ENCODE measurements around the gene GALNT7. TPM values are rescaled to one million over a fixed set of nuclear protein-coding genes. Genes with fewer than 3 reads are reported as not detected.

GALNT7 gene
- total RNA-seq, 1 experiment from 2014 or later: 156 TPM

GRCh38 chr4:173230062-173230461, 61.5 kb downstream of the GALNT7 start:
- in situ Hi-C loops (cut with HindIII; ENCODE audit: low pct_unique_long_range_greater_than_20kb, low sequenced_read_pairs): no loop called here
- no peak for ATAC-seq

GRCh38 chr4:173231916-173232315, 63.3 kb downstream of the GALNT7 start:
- Histone ChIP-seq H3K4me3 (ENCODE audit: low read depth in 2 of 2, low read length in 2 of 2) (no peak overlapping the region), H3K27ac (ENCODE audit: low read length) (peak overlapping the region; percentile 88), H3K4me1 (ENCODE audit: control insufficient read depth, insufficient read depth, low read length) (peaks cover 53% of the 10 kb centered on the region), H3K36me3 (ENCODE audit: control insufficient read depth, insufficient read depth, low read length) (no peaks in the 10 kb centered on the region; the same call in 1 of the 2 replicates), H3K27me3 (ENCODE audit: control insufficient read depth, insufficient read depth, low read length) (no peaks in the 10 kb centered on the region), H3K9me3 (ENCODE audit: control insufficient read depth, insufficient read depth, low read depth, low read length) (no peaks in the 10 kb centered on the region)
- CTCF ChIA-PET: no interaction called here
- DNase-seq (ENCODE audit: low read depth, low spot score) (no peak), ATAC-seq (peak; percentile 78)
- in situ Hi-C loops (cut with HindIII; ENCODE audit: low pct_unique_long_range_greater_than_20kb, low sequenced_read_pairs) (no loop called here), intact Hi-C loops (cut with micrococcal nuclease; ENCODE audit: unreplicated experiment) (no loop called here)
- POLR2A ChIA-PET: no interaction called here
- BruUV-seq (replicated peaks): TSS peak; percentile 13
- TF ChIP-seq SIN3A (IDR thresholded peaks at IDR 0.05; ENCODE audit: borderline replicate concordance, insufficient read depth, low read depth, low read length): no peak
- TF ChIP-seq CTCF (IDR thresholded peaks at IDR 0.05): peak; percentile 39; the same call in 1 of the 2 replicates

More at GRCh38 chr4:173230062-173230461, 61.5 kb downstream of the GALNT7 start:
- Histone ChIP-seq H3K4me1 (ENCODE audit: control insufficient read depth, insufficient read depth, low read length) (peaks cover 59% of the 10 kb centered on the region), H3K36me3 (ENCODE audit: control insufficient read depth, insufficient read depth, low read length) (no peaks in the 10 kb centered on the region; the same call in 1 of the 2 replicates), H3K27me3 (ENCODE audit: control insufficient read depth, insufficient read depth, low read length) (no peaks in the 10 kb centered on the region), H3K4me3 (ENCODE audit: low read depth in 2 of 2, low read length in 2 of 2) (no peak overlapping the region), H3K9me3 (ENCODE audit: control insufficient read depth, insufficient read depth, low read depth, low read length) (no peaks in the 10 kb centered on the region), H3K27ac (ENCODE audit: low read length) (peak overlapping the region; percentile 88)
- BruUV-seq (replicated peaks): no TSS peak
- CTCF ChIA-PET: no interaction called here
- intact Hi-C loops (cut with micrococcal nuclease; ENCODE audit: unreplicated experiment): no loop called here
- DNase-seq (ENCODE audit: low read depth, low spot score): no peak
- TF ChIP-seq, protein P1, sequence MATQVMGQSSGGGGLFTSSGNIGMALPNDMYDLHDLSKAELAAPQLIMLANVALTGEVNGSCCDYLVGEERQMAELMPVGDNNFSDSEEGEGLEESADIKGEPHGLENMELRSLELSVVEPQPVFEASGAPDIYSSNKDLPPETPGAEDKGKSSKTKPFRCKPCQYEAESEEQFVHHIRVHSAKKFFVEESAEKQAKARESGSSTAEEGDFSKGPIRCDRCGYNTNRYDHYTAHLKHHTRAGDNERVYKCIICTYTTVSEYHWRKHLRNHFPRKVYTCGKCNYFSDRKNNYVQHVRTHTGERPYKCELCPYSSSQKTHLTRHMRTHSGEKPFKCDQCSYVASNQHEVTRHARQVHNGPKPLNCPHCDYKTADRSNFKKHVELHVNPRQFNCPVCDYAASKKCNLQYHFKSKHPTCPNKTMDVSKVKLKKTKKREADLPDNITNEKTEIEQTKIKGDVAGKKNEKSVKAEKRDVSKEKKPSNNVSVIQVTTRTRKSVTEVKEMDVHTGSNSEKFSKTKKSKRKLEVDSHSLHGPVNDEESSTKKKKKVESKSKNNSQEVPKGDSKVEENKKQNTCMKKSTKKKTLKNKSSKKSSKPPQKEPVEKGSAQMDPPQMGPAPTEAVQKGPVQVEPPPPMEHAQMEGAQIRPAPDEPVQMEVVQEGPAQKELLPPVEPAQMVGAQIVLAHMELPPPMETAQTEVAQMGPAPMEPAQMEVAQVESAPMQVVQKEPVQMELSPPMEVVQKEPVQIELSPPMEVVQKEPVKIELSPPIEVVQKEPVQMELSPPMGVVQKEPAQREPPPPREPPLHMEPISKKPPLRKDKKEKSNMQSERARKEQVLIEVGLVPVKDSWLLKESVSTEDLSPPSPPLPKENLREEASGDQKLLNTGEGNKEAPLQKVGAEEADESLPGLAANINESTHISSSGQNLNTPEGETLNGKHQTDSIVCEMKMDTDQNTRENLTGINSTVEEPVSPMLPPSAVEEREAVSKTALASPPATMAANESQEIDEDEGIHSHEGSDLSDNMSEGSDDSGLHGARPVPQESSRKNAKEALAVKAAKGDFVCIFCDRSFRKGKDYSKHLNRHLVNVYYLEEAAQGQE (IDR thresholded peaks at IDR 0.05; ENCODE audit: insufficient read depth in 1 of 2, low read depth in 2 of 2, low read length in 1 of 2): no peak
- no peak for TF ChIP-seq POLR2AphosphoS5 (IDR thresholded peaks at IDR 0.05; ENCODE audit: low read depth, low read length)
- no peak for TF ChIP-seq TCF7L2 (IDR thresholded peaks at IDR 0.05; ENCODE audit: low read depth, low read length)
- no peak for TF ChIP-seq SIN3A (IDR thresholded peaks at IDR 0.05; ENCODE audit: borderline replicate concordance, insufficient read depth, low read depth, low read length)
- no peak for TF ChIP-seq CTCF (IDR thresholded peaks at IDR 0.05)
- POLR2A ChIA-PET: no interaction called here
